ENCODE data around the gene PDGFC.

GRCh38 chr4:156784970-156785369 lies 186.6 kb downstream of the PDGFC start:
- no peak for TF ChIP-seq CTCF (conservative IDR thresholded peaks at IDR 0.05; ENCODE audit: low read length)
- TF ChIP-seq EZH2phosphoT487 (IDR thresholded peaks at IDR 0.05; ENCODE audit: borderline replicate concordance, low read depth, low read length): no peak

Measured in OCI-LY7 (cell line).